SHP77 (cell line): ENCODE data around the gene PPIL6.

Experiments
- DNase-seq, 2 experiments: peaks; one replicate each; lab custom pipeline; 2025; lab: John Stamatoyannopoulos, UW

PPIL6 gene

DNA sequence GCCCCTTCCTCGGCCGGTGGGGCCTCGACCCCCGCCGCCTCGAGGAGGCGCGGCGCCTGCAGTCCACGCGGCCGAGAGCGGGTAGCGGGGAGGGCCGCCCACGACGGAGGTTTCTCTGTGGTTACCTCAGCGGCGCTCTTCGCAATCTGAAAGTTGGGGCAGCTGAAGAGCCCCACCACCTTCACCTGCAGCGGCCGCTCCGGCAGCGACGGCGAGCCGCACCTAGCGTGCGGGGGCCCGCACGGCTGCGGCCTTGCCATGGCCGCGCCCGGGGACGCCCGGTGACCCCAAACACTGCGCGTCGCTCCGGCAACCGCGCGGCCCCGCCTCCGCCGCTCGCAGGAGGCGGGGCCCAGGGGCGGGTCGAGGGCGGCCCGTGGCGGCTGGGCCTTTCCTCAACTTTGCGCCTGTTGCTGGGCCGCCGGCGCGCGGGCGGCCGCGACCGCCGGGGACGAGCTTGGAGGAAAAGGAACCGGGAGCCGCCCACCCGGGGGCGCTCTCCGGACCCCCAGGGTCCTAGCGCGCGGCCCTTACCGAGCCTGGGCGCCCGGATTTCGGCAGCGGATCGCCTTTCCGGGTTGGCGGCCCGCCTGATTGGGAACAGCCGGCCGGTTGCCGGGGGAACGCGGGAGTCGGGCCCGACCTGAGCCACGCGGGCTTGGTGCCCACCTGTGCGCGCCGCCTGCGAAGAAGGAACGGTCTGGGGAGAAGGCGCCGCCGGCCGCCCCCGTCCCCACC is at the start of gene PPIL6, which contains the start of gene SMPD2:
Gene PPIL6, minus strand, starts transcription at position 298 of the 738 bp plus-strand sequence. Its CDS starts 38 bp downstream, at position 260.
Gene SMPD2, plus strand, starts transcription at position 394 of the 738 bp plus-strand sequence. CDS start 398 bp downstream, outside the sequence.
- DNase-seq: peak; percentile 83

DNA sequence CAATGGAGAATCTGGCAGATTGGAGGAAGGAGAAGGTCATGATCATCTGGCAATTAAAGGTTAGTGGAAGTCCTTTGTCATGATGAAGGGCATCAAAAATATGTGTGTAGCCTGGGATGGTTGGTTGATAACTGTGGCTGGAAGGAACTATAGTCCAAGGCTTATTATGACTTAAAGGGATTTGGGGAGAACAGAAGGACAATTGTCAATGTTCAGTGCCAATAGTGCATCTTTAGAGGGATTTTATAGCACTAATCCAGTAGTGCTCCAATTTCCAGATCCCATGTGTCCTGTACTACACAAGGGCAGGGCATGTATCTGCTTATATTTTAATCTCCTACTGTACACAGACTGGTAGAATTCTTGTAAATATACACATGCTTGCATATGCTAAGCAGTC is 47.6 kb upstream of the PPIL6 start:
- no peak for DNase-seq

DNA sequence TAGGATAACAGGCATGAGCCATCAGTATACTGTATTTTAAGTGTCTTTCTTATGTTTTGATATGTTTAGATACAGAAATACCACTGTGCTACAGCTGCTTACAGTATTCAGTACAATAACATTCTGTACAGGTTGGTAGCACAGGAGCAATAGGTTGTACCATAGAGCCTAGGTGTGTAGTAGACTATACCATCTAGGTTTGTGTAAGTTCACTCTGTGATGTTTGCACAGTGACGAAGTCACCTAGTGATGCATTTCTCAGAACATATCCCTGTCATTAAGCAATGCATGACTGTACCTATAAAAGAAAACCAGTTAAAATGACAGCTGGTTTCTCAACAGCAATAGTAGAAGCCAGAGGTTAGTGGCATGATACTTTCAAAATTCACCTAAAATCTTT is 45.6 kb upstream of the PPIL6 start:
- DNase-seq: no peak

DNA sequence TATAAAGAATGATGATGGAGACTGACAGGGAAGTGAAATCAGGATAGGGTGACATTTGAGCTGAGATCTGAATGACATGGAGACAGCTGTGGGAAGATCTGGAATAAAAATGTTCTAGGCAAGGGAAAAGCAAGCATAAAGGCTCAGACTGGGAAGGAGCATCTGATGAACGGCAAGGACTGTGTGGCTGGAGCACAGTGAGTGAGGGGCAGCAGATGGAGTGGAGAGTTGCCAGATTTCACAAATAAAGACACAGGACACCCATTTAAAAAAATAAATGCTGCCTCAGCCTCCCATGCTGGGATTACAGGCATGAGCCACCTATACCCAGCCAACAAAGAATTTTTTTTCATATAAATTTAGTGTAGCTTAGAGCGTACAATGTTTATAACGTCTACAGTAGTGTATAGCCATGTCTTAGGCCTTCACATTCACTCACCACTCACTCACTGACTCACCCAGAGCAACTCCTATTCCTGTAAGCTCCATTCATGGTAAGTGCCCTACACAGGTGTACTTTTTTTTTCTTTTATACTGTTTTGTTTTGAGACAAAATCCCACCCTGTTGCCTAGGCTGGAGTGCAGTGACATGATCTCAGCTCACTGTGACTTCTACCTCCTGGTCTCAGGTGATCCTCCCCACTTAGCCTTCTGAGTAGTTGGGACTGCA is 45.0 kb upstream of the PPIL6 start:
- no peak for DNase-seq

DNA sequence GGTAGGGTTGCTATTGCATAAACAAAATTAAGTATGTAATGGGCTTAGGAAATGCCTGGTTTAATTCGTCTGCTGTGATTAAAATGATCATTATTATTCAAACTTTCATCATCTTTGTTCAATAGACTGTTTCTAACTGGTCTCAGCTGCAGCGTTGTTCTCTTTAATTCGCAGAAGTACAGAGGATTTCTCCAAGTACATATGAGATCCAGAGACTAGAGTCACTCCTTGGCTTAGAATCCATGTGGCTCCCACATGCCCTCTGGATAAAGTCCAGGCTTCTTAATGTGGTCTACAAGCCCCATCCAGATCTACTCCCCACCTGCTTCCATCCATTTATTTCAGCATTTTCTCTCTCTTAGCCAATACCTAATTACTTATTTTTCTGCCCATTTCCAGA is 43.7 kb upstream of the PPIL6 start:
- DNase-seq: no peak

DNA sequence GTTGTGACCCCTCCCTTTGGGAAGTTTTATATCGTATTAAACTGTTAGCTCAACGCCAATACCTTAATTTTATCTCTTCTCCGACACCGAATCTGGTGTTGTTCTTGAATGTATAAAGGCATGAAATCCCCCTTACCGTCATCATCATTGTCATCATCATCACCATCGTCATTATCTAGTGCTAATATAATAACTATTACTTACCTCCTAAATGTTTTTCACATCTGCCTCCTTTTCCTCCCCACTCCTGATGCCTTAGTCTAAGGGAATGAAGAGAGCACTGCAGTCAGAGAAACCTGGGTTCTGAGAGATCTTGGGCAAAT is 43.3 kb upstream of the PPIL6 start:
- no peak for DNase-seq

DNA sequence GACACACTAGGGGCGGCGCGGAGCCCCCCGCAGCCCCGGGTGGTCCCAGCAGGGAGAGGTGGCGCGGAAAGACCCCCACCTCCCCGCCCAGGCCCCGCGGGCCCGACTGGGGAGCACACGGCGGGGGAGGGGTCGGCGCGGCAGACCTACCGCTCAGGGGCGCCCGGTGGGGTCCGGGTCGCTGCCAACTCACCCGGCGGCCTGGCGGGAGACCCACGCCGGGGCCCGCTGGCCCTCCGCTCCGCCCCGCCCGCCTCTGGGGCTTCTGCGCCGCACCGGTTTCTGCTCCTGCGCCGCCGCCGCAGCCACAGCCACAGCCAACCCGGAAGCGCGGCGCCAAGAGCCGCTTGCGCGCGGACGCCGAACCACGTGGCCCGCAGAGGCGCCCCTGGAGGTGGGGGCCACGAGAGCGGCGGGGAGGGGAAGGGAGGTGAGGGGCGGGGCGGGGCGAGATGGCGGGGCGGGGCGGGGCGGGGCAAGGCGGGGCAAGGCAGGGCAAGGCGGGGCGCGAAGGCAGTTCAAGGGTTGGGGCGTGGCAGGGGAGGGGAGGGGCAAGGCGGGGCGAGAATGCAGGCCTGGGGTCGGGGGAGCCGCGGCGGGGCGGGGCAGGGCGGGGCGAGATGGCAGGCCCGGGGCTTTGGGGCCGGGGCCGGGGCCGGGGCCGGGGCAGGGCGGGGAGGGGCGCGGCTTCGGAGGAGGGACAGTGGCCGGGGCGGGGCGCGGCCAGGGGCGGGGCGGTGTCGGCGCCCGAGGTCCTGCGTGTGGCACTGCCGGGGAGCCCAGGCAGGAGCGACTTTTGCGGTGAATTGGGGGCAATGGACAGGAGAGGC is 42.7 kb upstream of the PPIL6 start, which contains the start of gene ZBTB24:
Gene ZBTB24, minus strand, starts transcription at position 315 of the 830 bp plus-strand sequence. CDS start 1,193 bp downstream, outside the sequence.
- peak; percentile 90 to 94 for DNase-seq

DNA sequence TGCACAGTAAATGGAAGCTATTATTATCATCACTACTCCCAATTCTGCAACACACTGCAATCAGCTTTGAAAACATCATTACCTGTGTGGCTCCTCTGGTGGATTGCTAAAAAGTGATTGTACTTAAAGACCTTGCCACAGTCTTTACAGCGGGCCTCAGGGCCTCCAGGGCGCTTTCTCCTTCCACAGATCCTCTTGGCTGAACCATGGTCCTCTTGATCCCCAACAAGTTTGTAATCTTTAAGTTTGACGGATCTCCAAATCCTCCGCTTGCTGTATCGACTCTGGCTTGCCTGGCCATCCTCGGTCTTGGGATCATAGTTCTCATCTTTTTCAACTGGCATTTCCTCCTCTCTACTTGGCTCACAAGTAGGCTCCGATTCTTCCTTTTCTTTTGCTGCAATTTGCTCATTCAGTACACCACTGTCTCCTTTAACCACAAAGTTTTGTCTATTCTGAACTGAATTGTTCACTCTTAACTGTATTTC is 40.6 kb upstream of the PPIL6 start:
- DNase-seq: no peak

DNA sequence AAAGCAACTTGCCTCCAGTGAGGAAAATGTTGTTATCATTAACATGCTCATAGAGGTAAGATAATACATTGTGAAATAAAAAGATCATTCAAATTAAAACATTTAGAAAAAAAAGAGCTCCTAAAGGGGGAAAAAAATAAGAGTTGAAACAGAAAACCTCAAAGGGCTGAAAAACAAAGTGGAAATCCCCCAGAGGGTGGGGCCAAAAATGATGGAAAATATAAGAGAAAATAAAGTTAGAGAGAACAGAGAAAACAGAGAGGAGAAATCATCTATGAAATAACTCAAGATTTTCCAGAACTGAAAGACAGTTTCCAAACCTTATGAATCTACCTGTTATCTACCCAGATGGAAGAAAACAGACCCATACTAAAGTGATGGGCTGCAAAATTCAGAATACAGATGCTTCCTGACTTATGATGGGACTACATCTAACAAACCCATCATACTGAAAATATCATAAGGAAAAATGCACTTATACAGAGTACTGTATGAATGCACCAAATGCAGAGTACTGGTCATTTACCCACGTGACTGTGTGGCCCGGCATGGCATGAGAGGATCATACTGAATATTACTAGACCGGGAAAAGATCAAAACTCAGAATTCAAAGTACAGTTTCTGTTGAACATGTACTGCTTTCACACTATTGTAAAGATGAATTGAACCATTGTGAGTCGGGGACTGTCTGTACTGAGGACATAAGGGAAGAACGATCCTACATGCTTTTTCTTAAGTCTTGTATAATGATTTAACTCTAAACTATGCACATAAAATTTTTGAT is 38.6 kb upstream of the PPIL6 start:
- DNase-seq: no peak

DNA sequence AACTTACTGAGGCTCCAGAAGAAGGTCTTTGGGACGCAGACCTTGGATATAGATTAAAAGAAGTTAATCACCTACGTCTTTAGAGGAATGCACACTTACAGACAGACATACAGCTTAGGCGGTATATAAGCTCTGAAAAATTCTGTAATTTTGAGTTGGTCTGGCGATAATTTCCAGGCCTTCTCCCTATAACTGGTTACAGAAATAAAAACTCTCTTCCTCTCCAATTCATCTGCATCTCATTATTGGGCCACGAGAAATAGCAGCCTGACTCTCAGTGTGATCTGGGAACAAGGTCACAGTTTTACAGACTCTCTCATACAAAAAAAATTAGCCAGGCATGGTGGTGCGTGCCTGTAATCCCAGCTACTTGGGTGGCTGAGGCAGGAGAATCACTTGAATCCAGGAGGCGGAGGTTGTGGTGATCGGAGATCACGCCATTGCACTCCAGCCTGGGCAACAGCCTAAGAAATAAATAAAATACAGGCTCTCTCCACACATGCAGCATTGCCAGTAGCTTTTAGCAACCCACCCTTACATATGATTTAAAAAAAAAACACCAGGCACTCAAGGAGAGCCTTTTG is 37.9 kb upstream of the PPIL6 start:
- no peak for DNase-seq

DNA sequence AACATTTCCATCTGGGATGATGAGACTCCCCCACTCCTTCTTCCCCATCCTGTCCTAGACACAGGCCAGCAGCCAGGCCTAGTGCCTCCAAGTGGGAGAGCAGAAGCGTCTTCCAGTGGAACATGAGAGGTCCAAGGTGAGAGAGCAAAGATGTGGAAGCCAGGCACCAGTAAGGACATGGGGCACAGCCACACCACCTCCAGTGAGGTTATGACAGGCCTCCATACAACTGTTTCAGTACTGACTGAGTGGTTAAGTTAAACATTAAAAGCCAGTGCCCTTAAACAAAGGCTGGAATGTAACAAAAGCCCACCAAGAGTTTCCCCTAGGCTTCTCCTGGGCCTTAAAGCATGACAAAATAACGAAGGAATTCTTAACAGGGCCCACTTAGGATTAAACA is 37.3 kb upstream of the PPIL6 start:
- DNase-seq: no peak

DNA sequence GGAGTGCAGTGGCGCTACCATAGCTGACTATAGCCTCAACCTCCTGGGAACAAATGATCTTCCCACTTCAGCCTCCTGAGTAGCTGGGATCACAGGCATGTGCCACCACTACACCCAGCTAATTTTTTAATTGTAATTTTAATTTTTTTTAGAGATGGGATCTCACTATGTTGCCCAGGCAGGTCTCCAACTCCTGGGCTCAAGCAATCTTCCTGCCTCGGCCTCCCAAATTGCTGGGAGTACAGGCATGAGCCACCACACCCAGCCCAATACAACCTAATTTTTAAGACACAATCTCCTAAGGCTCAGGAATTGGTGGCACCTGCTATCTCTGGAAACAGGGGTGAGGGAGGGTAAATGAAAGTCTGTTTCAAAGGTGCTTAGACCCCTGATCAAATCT is 36.8 kb upstream of the PPIL6 start:
- DNase-seq: no peak

DNA sequence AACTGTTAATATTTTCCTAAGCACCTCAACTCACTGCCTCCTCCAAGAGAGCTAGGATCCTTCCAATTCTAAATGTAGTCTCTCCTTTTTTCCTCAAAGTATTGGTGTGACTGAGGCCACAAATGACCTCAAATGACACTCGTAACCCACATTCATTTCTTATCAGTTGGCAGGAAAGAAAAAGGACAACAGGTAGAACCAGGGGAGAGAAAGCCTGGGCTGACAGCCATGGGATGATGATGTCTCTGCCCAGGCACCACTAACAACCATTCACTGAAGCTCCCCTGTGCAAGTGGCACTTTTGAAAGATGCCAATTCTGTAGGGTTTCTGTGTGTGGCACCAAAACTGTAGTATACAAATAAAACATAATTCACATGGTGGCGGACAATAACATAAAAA is 35.2 kb upstream of the PPIL6 start:
- no peak for DNase-seq

DNA sequence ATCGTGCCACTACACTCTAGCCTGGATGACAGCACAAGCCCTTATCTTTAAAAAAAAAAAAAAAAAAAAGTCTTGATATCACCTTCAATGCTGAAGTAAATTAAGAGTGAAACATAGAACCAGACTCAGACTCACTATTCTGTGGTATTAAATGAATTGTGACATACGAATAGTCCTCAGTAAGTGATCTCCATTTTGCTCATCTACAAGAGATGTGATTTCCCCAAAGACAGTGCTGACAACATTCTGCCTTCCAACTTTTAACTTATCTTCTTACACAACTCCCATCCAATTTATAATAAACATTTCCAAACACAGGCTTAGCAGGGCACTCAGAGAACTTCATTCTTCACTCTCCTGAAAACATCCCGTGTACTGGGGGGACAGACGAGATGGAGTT is 34.6 kb upstream of the PPIL6 start:
- DNase-seq: no peak

DNA sequence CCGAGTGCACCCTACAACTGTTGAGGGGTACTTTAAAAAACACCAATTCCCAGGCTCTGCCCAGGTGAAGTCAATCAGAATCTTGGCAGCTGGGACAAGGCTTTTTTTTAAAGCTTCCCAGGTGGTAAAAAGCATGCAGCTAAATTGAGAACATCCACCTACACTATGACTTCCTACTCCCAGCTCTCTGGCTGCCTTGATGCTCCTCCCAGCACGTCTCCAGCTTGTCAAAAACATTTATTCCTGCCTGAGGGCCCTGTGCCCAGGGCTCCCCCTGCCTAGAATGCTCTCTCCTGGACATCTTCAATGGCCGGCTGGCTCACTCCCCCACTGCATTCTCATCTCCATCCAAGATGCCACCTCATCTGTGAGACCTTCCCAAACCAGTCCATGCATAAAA is 32.7 kb upstream of the PPIL6 start:
- no peak for DNase-seq

DNA sequence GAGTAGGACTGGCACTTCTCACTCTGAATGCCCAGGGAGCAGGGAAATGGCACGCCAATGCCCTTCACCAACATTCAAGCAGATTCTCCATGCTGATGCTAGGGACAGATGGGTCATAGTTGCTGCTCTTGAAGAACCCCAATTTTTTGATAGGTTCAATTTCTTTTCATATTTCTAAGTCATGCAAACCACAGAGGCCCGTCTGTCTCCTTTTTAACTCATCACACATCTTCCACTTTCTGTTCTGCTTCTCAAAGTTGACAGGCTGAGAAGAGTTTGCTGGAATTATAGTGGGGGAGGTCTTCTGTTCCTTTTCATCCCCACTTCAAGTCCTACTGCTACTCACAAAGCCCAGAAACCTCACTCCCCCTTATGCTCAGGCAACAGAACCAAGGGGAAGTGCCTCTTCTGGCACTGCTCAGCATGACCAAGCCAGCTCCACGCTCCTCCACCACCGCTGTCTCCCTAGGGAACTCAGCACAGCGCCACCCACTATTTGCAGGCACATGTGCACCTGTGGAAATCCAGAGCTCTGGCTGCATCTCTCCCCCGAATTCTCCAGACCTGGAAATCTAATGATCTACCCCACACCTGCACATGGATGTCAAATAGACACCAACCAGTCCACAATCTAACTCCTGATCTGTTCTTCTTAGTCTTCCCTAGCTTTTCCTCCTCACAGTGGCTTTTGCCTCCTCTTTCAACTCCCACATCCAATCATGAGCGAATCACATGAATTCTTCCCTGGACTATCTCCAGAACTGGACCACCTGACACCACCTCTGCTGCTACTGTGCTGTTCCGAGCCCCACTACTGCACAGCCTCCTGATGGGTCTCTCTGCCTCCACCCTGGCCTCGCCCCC is 31.9 kb upstream of the PPIL6 start:
- no peak for DNase-seq

DNA sequence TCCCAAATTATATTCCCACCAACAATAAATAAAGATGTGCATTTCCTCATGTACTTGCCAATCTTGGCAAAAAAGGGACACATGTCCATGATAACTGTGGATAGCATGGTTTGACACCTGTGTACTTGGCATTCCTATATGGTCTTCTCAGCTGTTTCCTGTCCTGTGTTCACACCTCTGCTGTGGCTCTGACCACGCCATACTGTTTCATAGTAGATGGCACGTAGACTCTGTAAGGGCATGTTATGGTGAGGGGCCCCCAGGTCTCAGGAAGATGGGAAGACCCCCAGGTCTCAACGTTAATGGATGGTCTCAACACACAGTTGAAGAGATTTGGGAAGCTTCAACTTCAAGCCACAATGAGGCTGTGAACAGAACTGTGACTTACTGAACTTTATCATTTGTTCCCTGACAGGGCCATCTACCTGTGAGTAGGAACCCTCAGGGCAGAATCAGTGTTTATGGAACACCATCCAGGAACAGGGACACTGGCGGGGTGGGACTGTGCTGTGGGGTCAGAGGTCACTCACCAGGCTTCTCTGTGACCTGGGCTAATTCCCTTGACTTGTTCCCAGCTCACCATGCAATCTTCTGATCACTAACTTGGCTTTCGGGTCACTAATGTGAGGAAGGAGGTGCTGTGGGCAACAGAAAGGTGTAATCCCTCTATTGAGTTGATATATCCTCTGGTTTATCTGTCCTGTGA is 30.8 kb upstream of the PPIL6 start:
- no peak for DNase-seq

DNA sequence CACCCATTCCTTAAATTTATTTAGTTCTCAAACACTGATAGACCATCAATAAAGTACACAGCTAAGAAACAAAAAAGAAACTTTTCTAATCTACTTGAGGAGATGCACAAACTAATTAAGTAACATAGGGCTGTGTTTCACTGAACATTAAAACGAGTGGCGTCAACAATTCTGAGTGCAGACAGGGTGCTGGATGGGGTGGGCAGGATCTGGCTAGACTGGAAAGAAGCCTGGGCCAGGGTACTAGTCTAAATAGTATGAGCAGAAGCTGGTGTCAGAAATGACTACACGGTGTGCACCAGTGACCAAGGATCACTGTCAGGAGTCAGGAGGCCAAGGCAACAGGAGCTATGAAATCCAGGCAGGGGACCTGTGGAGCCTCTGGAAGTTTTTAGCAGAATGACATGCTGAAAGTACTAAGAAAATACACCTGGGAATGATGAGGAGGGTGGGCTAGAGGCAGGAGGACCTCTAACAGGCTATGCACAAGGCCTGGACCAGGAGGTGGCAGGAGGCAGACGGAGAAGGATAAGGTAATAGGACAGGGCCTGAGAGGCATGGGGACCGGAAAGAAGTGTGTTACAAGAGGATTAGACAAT is 29.3 kb upstream of the PPIL6 start:
- no peak for DNase-seq

DNA sequence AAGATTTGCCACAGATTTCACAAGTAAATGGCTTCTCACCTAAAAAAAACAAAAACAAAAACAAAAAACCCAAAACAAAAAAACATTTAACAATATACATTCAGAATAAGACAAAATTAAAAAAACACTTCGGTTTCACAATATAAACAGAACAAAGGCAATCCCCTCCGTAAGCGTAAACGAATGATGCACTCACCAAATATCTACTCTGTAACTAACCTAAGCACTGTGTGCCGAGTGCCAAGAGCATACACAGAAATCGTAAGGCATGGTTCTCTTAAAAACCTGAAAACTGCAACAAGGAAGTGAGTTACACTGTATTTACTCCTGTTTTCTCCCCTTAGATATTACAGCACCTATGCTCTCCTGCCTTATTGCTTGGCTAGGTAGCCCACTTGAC is 27.3 kb upstream of the PPIL6 start:
- no peak for DNase-seq
